GM18907 (cell line): ENCODE results near the gene PLPP6.
"Not testable (repeated sequence)": the region's sequence is repeated elsewhere in the genome, so short reads cannot be mapped to it uniquely, and the experiment has no call there.

Experiments
- ATAC-seq: cut with Tn5 transposase; IDR thresholded peaks from one replicate; pipeline ENCODE4 v1.9.1; 2021; ENCODE audit warnings: mild to moderate bottlenecking, moderate library complexity; ENCODE audit not compliant: unreplicated experiment

Gene PLPP6

GRCh38 chr9:4662108-4662988 lies at the start of gene PLPP6:
Gene PLPP6, plus strand, starts transcription at chr9:4662294. Its CDS starts 82 bp downstream, at chr9:4662376.
- ATAC-seq = peak; percentile 88

GRCh38 chr9:4614627-4615026 lies 47.5 kb upstream of the PLPP6 start:
- no peak for ATAC-seq

- no peak for ATAC-seq
Observed at GRCh38 chr9:4615251-4615650, 46.8 kb upstream of the PLPP6 start.

- ATAC-seq = no peak
Observed at GRCh38 chr9:4615778-4616177, 46.3 kb upstream of the PLPP6 start.

GRCh38 chr9:4617752-4618151 lies 44.3 kb upstream of the PLPP6 start:
- no peak for ATAC-seq

- ATAC-seq = no peak
Observed at GRCh38 chr9:4618700-4619099, 43.4 kb upstream of the PLPP6 start.

- no peak for ATAC-seq
Observed at GRCh38 chr9:4620057-4620765, 41.9 kb upstream of the PLPP6 start.

- ATAC-seq = no peak
Observed at GRCh38 chr9:4620881-4621555, 41.1 kb upstream of the PLPP6 start.

- ATAC-seq = no peak
Observed at GRCh38 chr9:4622016-4622415, 40.1 kb upstream of the PLPP6 start.

GRCh38 chr9:4630836-4631235 lies 31.3 kb upstream of the PLPP6 start:
- ATAC-seq = no peak

GRCh38 chr9:4638968-4639367 lies 23.1 kb upstream of the PLPP6 start:
- no peak for ATAC-seq

- no peak for ATAC-seq
Observed at GRCh38 chr9:4639420-4639819, 22.7 kb upstream of the PLPP6 start.

- ATAC-seq = no peak
Observed at GRCh38 chr9:4640027-4640426, 22.1 kb upstream of the PLPP6 start.

- no peak for ATAC-seq
Observed at GRCh38 chr9:4642351-4642750, 19.7 kb upstream of the PLPP6 start.

- no peak for ATAC-seq
Observed at GRCh38 chr9:4654084-4654483, 8.0 kb upstream of the PLPP6 start.

GRCh38 chr9:4654538-4654937 lies 7.6 kb upstream of the PLPP6 start:
- no peak for ATAC-seq

- not testable (repeated sequence) for ATAC-seq
Observed at GRCh38 chr9:4656196-4656595, 5.9 kb upstream of the PLPP6 start.

GRCh38 chr9:4656621-4657020 lies 5.5 kb upstream of the PLPP6 start:
- ATAC-seq = no peak

- no peak for ATAC-seq
Observed at GRCh38 chr9:4657426-4658159, 4.5 kb upstream of the PLPP6 start.

GRCh38 chr9:4660665-4661064 lies 1.4 kb upstream of the PLPP6 start:
- not testable (repeated sequence) for ATAC-seq

GRCh38 chr9:4661165-4661564 lies 929 bp upstream of the PLPP6 start:
- no peak for ATAC-seq
